ENCODE data around the gene LIMS2.

GRCh38 chr2:127606625-127607398 lies 68.5 kb downstream of the LIMS2 start:
- TF ChIP-seq CTCF (tag by site-specific recombination; IDR thresholded peaks at IDR 0.05): no peak
- TF ChIP-seq ATF2 (tag by site-specific recombination; IDR thresholded peaks at IDR 0.05; ENCODE audit: low read depth): no peak
- TF ChIP-seq ZNF112 (tag by site-specific recombination; IDR thresholded peaks at IDR 0.05): no peak

Data from HEK293 (cell line).